NCI-H2171 treated with DMSO at 0.1 percent for 48 hours (cell line): Measurements from ENCODE around the gene OSBPL5.

ENCODE experiments used
- DNase-seq: peaks from one replicate; lab custom pipeline; 2025; lab: John Stamatoyannopoulos, UW

Gene OSBPL5

GRCh38 chr11:3197044-3197695 is 32.1 kb upstream of the OSBPL5 start:
- DNase-seq = no peak

GRCh38 chr11:3196161-3197043 is 31.3 kb upstream of the OSBPL5 start:
- DNase-seq = no peak

DNA sequence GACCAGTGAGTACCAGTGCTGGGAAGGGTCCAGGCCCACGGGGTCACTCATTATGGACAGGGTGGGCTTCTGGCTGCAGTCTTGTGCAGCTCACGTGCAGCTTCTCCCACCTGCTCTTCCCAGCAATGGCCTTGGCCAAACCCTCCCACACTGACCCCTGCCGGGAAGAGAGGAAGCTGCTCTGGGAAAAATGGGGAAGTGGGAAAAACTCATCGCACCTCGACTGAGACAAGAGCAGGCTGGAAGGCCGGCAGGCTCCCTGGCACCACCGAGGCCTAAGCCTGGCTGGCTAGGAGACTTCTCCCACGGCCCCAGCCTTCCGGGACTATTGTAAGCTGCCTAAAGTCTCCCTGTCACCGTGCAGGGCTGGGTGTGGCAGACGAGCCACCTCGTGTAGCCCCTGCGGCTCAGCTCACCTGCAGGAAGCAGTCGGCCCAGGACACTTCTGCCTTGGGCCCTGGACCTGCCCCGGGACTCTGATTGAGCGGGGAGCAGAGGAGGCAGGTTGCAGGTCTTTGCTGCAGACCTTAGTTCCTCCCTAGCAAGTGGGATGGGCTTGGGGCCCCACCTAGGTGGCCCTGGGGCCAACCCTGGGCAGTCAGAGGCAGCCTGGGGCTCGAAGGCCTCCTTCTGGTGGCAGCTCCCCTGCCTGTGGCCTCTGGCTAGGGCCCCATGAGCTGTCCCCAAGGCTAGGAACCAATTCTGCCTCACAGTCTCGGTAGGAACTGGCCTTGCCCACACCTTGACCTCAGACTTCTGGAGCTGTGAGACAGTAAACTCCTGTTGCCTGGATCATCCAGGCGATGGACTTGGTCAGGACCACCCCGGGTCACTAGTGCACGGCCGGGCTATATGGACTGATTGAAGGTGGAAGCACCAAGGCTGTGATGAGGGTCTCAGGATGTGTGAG is 30.4 kb upstream of the OSBPL5 start:
- DNase-seq = no peak

- DNase-seq = no peak
Observed at GRCh38 chr11:3194016-3194816, 29.1 kb upstream of the OSBPL5 start.

GRCh38 chr11:3193373-3194015 is 28.4 kb upstream of the OSBPL5 start:
- DNase-seq = no peak

DNA sequence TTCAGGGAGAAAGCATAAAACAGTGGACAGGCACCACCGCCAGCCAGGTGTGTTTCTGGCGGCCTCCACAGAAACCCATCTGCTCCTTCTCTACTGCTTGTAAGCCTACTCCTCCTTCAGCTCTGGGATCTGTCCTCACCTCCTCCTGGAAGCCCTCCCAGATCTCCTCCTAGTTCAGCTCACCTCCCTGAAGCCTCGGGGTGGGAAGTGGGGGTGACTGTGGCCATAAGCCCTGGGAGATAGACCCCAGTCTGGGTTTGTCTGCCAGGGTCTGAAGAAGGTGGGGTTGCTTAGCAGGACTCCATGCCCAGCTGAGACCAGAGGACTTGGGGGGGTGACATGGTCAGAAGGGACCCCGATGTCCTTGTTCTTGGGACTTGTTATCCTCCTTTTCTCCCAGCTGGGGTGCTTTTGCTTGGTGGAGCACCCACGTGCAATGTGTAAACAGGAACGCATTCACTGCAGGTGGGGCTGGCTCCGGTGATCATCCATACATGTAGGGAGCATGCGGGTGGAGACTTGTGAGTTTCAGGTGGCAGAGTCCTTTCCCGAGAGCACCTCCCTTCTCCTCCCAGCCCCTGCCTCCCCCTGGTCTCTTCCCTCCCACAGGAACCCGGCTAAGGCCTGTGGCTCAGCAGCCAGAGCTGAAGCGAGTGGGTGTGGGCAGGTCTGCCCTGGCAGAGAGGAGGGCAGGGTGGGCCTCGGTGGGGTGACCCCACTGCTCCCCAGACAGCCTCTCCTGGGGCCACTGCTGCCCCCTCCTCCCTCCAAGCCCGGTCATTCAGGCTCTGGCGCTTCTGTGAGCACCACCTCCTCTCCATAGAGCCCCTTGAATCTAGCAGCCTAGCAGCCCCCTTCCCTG is 27.6 kb upstream of the OSBPL5 start:
- DNase-seq = no peak

GRCh38 chr11:3191586-3192324 is 26.6 kb upstream of the OSBPL5 start:
- DNase-seq = no peak

- DNase-seq = no peak
Observed at GRCh38 chr11:3190600-3190999, 25.5 kb upstream of the OSBPL5 start.

DNA sequence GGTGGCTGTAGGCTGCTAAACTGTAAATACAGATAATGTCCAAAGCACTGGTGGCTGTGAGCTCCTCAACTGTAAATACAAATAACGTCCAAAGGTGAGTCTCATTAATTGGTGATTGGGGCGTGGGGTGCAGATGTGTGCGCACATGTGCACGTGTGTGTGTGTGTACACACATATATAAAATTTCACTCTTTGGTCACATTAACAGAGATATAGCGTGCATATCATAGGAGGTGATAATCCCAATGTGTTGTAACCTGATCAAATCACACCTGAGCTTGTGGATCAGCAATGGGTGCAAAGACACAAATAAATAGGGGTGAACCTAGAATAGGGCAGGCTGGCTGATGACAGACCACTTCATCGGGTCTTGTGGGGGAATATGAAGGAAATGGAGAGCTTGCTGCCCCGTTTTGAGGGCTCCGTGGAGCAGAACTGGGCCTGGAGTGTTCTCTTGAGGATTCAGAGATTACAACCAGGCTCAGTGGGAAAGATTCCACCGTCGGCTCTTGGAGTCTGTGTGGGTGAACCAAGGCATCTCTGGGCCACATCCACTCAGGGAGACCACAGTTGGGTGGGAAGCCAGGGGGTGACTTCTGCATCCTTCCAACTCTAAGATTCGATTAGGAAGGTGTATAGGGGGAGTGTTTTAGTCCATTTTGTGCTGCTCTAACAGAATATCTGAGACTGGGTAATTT is 24.9 kb upstream of the OSBPL5 start:
- DNase-seq = no peak

GRCh38 chr11:3189196-3189843 is 24.2 kb upstream of the OSBPL5 start:
- DNase-seq = no peak

GRCh38 chr11:3188496-3189195 is 23.5 kb upstream of the OSBPL5 start:
- no peak for DNase-seq

- no peak for DNase-seq
Observed at GRCh38 chr11:3186166-3186953, 21.2 kb upstream of the OSBPL5 start.

DNA sequence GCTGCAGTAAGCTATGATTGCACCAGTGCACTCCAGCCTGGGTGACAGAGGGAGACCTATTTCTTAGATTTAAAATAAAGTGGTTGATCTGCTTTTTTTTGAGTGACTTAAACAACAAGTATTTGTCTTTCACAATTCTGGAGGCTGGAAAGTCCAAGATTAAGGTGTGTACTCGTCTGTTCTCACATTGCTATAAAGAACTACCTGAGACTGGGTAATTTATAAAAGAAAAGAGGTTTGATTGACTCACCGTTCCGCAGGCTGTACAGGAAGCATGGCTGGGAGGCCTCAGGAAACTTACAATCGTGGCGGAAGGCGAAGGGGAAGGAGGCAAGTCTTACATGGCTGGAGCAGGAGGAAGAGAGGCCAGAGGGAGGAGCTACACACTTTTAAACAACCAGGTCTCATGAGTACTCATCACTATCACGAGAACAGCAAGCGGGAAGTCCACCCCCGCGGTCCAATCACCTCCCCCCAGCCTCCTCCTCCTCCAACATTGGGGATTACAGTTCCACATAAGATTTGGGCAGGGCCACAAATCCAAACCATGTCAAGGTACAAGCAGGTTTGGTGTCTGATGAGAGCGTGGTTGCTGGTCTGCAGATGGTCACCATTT is 19.7 kb upstream of the OSBPL5 start:
- no peak for DNase-seq

DNA sequence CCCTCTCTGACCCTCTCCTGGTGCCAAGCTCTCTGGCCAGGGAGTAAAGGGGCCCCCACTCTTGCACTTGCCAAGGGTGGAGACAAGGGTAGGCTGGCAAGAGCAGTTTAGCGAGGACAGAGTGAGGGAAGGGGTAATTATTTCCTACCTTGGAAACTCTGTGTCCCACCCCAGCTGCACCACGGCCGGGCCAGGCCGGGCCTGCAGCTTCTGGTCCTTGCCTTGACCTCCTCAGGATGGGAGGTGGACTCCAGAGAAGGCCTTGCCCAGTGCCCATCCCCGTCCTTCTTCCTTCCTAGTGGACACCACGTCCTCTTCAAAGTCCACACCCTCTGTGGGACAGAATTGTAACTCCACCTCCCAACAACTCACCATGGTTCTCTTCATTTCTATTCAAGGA is 18.4 kb upstream of the OSBPL5 start:
- DNase-seq = no peak

- DNase-seq = no peak
Observed at GRCh38 chr11:3182462-3182852, 17.3 kb upstream of the OSBPL5 start.

- DNase-seq = no peak
Observed at GRCh38 chr11:3181725-3182461, 16.8 kb upstream of the OSBPL5 start.
